Loucy (cell line): ENCODE measurements around the gene SCAMP2.

Experiments used
- H2AFZ ChIP-seq: fragments of 200-600 bp; sonication (generic); 2 replicates; pipeline ENCODE4 v1.6.0; 2016; ENCODE audit warnings: antibody characterized with exemption, mild to moderate bottlenecking, low read length, moderate library complexity
- H3F3A ChIP-seq: fragments of 200-600 bp; 2 replicates; pipeline ENCODE4 v1.6.0; 2016; ENCODE audit warnings: antibody characterized with exemption, low read depth, mild to moderate bottlenecking
- H3K27me3 ChIP-seq: fragments of 200-600 bp; sonication (generic); 2 replicates; pipeline ENCODE4 v1.6.1; 2014; ENCODE audit warnings: low read length, mild to moderate bottlenecking; ENCODE audit not compliant: insufficient read depth, poor library complexity, severe bottlenecking
- H3K36me3 ChIP-seq: fragments of 200-600 bp; sonication (generic); 2 replicates; pipeline ENCODE4 v1.6.1; 2016; ENCODE audit warnings: low read length; ENCODE audit not compliant: insufficient read depth
- H3K4me1 ChIP-seq: fragments of 200-600 bp; sonication (generic); 2 replicates; pipeline ENCODE4 v1.5.1; 2014; ENCODE audit warnings: low read length, mild to moderate bottlenecking; ENCODE audit not compliant: insufficient read depth, poor library complexity, severe bottlenecking
- H3K4me2 ChIP-seq: fragments of 200-600 bp; sonication (generic); 2 replicates; pipeline ENCODE4 v1.6.0; 2014; ENCODE audit warnings: antibody characterized with exemption, low read length, low read depth, mild to moderate bottlenecking; ENCODE audit not compliant: poor library complexity, severe bottlenecking
- H3K4me3 ChIP-seq: fragments of 200-600 bp; sonication (generic); 2 replicates; pipeline ENCODE4 v1.5.1; 2014; ENCODE audit warnings: low read length, mild to moderate bottlenecking, mixed read lengths; ENCODE audit not compliant: poor library complexity, severe bottlenecking
- H3K79me2 ChIP-seq: fragments of 200-600 bp; sonication (generic); 2 replicates; pipeline ENCODE4 v1.6.1; 2014; ENCODE audit warnings: low read length; ENCODE audit not compliant: insufficient read depth
- H3K9ac ChIP-seq: fragments of 200-600 bp; sonication (generic); 2 replicates; pipeline ENCODE4 v1.6.0; 2014; ENCODE audit warnings: mild to moderate bottlenecking, low read depth, low read length, moderate library complexity; ENCODE audit not compliant: poor library complexity, severe bottlenecking
- H3K9me2 ChIP-seq: fragments of 200-600 bp; sonication (generic); replicated peaks from 2 replicates; pipeline ENCODE4 v1.6.1; 2016; ENCODE audit warnings: low read depth, low read length, mixed read lengths
- H3K9me3 ChIP-seq: fragments of 200-600 bp; sonication (generic); 2 replicates; pipeline ENCODE4 v1.6.1; 2014; ENCODE audit warnings: mild to moderate bottlenecking, antibody characterized with exemption, low read length, low read depth; ENCODE audit not compliant: insufficient read depth
- H4K20me1 ChIP-seq: fragments of 200-600 bp; sonication (generic); 2 replicates; pipeline ENCODE4 v1.6.0; 2014; ENCODE audit warnings: antibody characterized with exemption, low read length, mild to moderate bottlenecking; ENCODE audit not compliant: insufficient read depth, poor library complexity, severe bottlenecking
- CTCF ChIP-seq: fragments of 200-600 bp; sonication (generic); conservative IDR thresholded peaks from 2 replicates; pipeline ENCODE4 v1.5.1; 2014; ENCODE audit warnings: mild to moderate bottlenecking, antibody characterized with exemption, low read length
- EZH2phosphoT487 ChIP-seq: fragments of 200-600 bp; IDR thresholded peaks from 2 replicates; pipeline ENCODE4 v1.6.1; 2018; ENCODE audit warnings: antibody characterized with exemption, mild to moderate bottlenecking, moderate library complexity, borderline replicate concordance

SCAMP2 gene

GRCh38 chr15:74884428-74885223, 11.5 kb upstream of the SCAMP2 start:
- Histone ChIP-seq H3K9me3 (no peaks in the 10 kb centered on the region), H3K27me3 (no peaks in the 10 kb centered on the region), H3K9me2 (no peaks in the 10 kb centered on the region), H3F3A (no peaks in the 10 kb centered on the region), H3K36me3 (no peaks in the 10 kb centered on the region), H3K79me2 (no peaks in the 10 kb centered on the region), H3K4me1 (peaks cover 5% of the 10 kb centered on the region), H3K4me2 (no peak overlapping the region), H3K9ac (no peak overlapping the region), H3K4me3 (no peak overlapping the region), H2AFZ (no peak overlapping the region), H4K20me1 (no peaks in the 10 kb centered on the region)
- TF ChIP-seq EZH2phosphoT487: no peak
- TF ChIP-seq CTCF: no peak

GRCh38 chr15:74882528-74882927, 9.4 kb upstream of the SCAMP2 start:
- Histone ChIP-seq H3K27me3 (no peaks in the 10 kb centered on the region), H3K9me2 (no peaks in the 10 kb centered on the region), H2AFZ (no peak overlapping the region), H3K4me1 (peaks cover 2% of the 10 kb centered on the region), H3K9ac (no peak overlapping the region), H3K79me2 (no peaks in the 10 kb centered on the region), H3K4me2 (no peak overlapping the region), H3F3A (no peaks in the 10 kb centered on the region), H4K20me1 (no peaks in the 10 kb centered on the region), H3K36me3 (no peaks in the 10 kb centered on the region), H3K9me3 (no peaks in the 10 kb centered on the region), H3K4me3 (no peak overlapping the region)
- TF ChIP-seq CTCF (no peak), EZH2phosphoT487 (no peak)

GRCh38 chr15:74878273-74878672, 5.1 kb upstream of the SCAMP2 start:
- H3K27me3 ChIP-seq: no peaks in the 10 kb centered on the region
- no peaks in the 10 kb centered on the region for H3K79me2 ChIP-seq
- no peaks in the 10 kb centered on the region for H3K9me2 ChIP-seq
- TF ChIP-seq EZH2phosphoT487: no peak
- no peak for TF ChIP-seq CTCF
- H2AFZ ChIP-seq: no peak overlapping the region
- H3K4me2 ChIP-seq: no peak overlapping the region
- no peaks in the 10 kb centered on the region for H3K9me3 ChIP-seq
- no peaks in the 10 kb centered on the region for H3K36me3 ChIP-seq
- H3K9ac ChIP-seq: no peak overlapping the region
- H3K4me3 ChIP-seq: no peak overlapping the region
- no peaks in the 10 kb centered on the region for H4K20me1 ChIP-seq
- peaks cover 7% of the 10 kb centered on the region for H3K4me1 ChIP-seq
- H3F3A ChIP-seq: no peaks in the 10 kb centered on the region
